HG02840 (cell line): ENCODE data around the gene AXIN2.
"Not testable (repeated sequence)": the region's sequence is repeated elsewhere in the genome, so short reads cannot be mapped to it uniquely, and the experiment has no call there.

Source experiments
- ATAC-seq: cut with Tn5 transposase; IDR thresholded peaks from one replicate; pipeline ENCODE4 v1.9.1; 2021; ENCODE audit warnings: mild to moderate bottlenecking, moderate library complexity, moderate number of reproducible peaks; ENCODE audit not compliant: unreplicated experiment, low FRiP score

Gene AXIN2

GRCh38 chr17:65523853-65524664, 37.4 kb downstream of the AXIN2 start:
- ATAC-seq: no peak

- ATAC-seq: no peak
These were observed 38.0 kb downstream of the AXIN2 start for GRCh38 chr17:65523411-65523810.

GRCh38 chr17:65522751-65523404, 38.6 kb downstream of the AXIN2 start:
- ATAC-seq: no peak

GRCh38 chr17:65519462-65519861, 42.0 kb downstream of the AXIN2 start:
- no peak for ATAC-seq

GRCh38 chr17:65518256-65518655, 43.2 kb downstream of the AXIN2 start:
- ATAC-seq: no peak

- ATAC-seq: no peak
These were observed 45.2 kb downstream of the AXIN2 start for GRCh38 chr17:65515959-65516948.

GRCh38 chr17:65515512-65515911, 45.9 kb downstream of the AXIN2 start:
- ATAC-seq: no peak

GRCh38 chr17:65514541-65514940, 46.9 kb downstream of the AXIN2 start:
- ATAC-seq: no peak

- no peak for ATAC-seq
These were observed 47.4 kb downstream of the AXIN2 start for GRCh38 chr17:65514082-65514481.

GRCh38 chr17:65511316-65511715, 50.1 kb downstream of the AXIN2 start:
- no peak for ATAC-seq

GRCh38 chr17:65509032-65509431, 52.4 kb downstream of the AXIN2 start:
- no peak for ATAC-seq

GRCh38 chr17:65504673-65505072, 56.8 kb downstream of the AXIN2 start:
- ATAC-seq: not testable (repeated sequence)

- no peak for ATAC-seq
These were observed 57.3 kb downstream of the AXIN2 start for GRCh38 chr17:65504141-65504540.

GRCh38 chr17:65503557-65503956, 57.9 kb downstream of the AXIN2 start:
- no peak for ATAC-seq

GRCh38 chr17:65498816-65499215, 62.6 kb downstream of the AXIN2 start:
- no peak for ATAC-seq

- ATAC-seq: no peak
These were observed 64.6 kb downstream of the AXIN2 start for GRCh38 chr17:65496801-65497200.

GRCh38 chr17:65495122-65496055, 66.1 kb downstream of the AXIN2 start:
- ATAC-seq: no peak

GRCh38 chr17:65489413-65490155, 71.9 kb downstream of the AXIN2 start:
- ATAC-seq: no peak

GRCh38 chr17:65488665-65489064, 72.8 kb downstream of the AXIN2 start:
- ATAC-seq: no peak
